Cardiac muscle cell (in vitro differentiated cells and primary cell): ENCODE results near the gene TBX4. TPM values are rescaled to one million over a fixed set of nuclear protein-coding genes. Genes with fewer than 3 reads are reported as not detected.

Source experiments
- DNase-seq, 2 donors: peaks; one replicate each; pipeline versions ENCODE4 v3.0.0 to v3.0.0-alpha.2; 2010 to 2017; ENCODE audit warnings: low read depth in 1 of 2, low spot score in 1 of 2
- H3K27ac ChIP-seq: fragments of 200-600 bp; sonication (generic); 2 replicates; pipeline ENCODE4 v1.5.1; 2016
- H3K27me3 ChIP-seq: fragments of 200-600 bp; sonication (generic); 2 replicates; pipeline ENCODE4 v1.6.0; 2016; ENCODE audit warnings: control low read depth
- H3K36me3 ChIP-seq: fragments of 200-600 bp; sonication (generic); 2 replicates; pipeline ENCODE4 v1.5.1; 2016; ENCODE audit warnings: control low read depth
- H3K4me1 ChIP-seq: fragments of 200-600 bp; sonication (generic); 2 replicates; pipeline ENCODE4 v1.8.1; 2017; ENCODE audit warnings: low read depth, mild to moderate bottlenecking, mixed run types
- H3K4me3 ChIP-seq: fragments of 200-600 bp; sonication (generic); 2 replicates; pipeline ENCODE4 v1.5.1; 2016; ENCODE audit warnings: mild to moderate bottlenecking
- H3K9me3 ChIP-seq: fragments of 200-600 bp; sonication (generic); 2 replicates; pipeline ENCODE4 v1.5.1; 2017; ENCODE audit warnings: low read depth, mild to moderate bottlenecking, control low read depth
- CTCF ChIP-seq: IDR thresholded peaks from 2 replicates; pipeline ENCODE4 v1.5.1; 2012; ENCODE audit warnings: low read depth, mild to moderate bottlenecking, low read length
- polyA plus RNA-seq: library from polyadenylated mRNA; unstranded; fragments of >200 nt; fragmentation: Nextera tagmentation; extraction: Ambion mirVana; gene quantifications from 2 replicates; pipeline ENCODE4 v1.2.1, GENCODE V29; 2016
- total RNA-seq: library from RNA; depleted of rRNA; stranded (reverse); fragments of >200 nt; gene quantifications from 2 replicates; pipeline ENCODE4 v1.2.3, GENCODE V29; 2016

Gene TBX4
- total and polyA plus RNA-seq, 2 experiments from 2014 or later = 0.54 to 1.6 TPM

GRCh38 chr17:61404913-61405685 is 47.1 kb upstream of the TBX4 start:
- no peak for TF ChIP-seq CTCF
- peak in 1 of 2 donors; percentile 51 for DNase-seq
- Histone ChIP-seq H3K27ac (peak overlapping the region; percentile 67), H3K4me3 (peak overlapping the region; percentile 63), H3K4me1 (peaks cover 47% of the 10 kb centered on the region), H3K9me3 (no peaks in the 10 kb centered on the region), H3K36me3 (peaks cover 29% of the 10 kb centered on the region), H3K27me3 (peaks cover 70% of the 10 kb centered on the region)

GRCh38 chr17:61405686-61406536 is 46.3 kb upstream of the TBX4 start:
- DNase-seq = peak in 1 of 2 donors; percentile 40
- peaks cover 69% of the 10 kb centered on the region for H3K27me3 ChIP-seq
- peaks cover 51% of the 10 kb centered on the region for H3K4me1 ChIP-seq
- H3K36me3 ChIP-seq = peaks cover 29% of the 10 kb centered on the region
- H3K27ac ChIP-seq = peak overlapping the region; percentile 67
- H3K9me3 ChIP-seq = no peaks in the 10 kb centered on the region
- TF ChIP-seq CTCF = no peak
- peak overlapping the region; percentile 63 for H3K4me3 ChIP-seq

- Histone ChIP-seq H3K27ac (peak overlapping the region; percentile 67), H3K4me1 (peaks cover 51% of the 10 kb centered on the region), H3K9me3 (no peaks in the 10 kb centered on the region), H3K27me3 (peaks cover 68% of the 10 kb centered on the region), H3K4me3 (peak overlapping the region; percentile 63), H3K36me3 (peaks cover 29% of the 10 kb centered on the region)
- DNase-seq = no peak
- no peak for TF ChIP-seq CTCF
These were observed 45.7 kb upstream of the TBX4 start for GRCh38 chr17:61406537-61406845.

- peaks cover 61% of the 10 kb centered on the region for H3K27me3 ChIP-seq
- peaks cover 51% of the 10 kb centered on the region for H3K4me1 ChIP-seq
- peak in 1 of 2 donors; percentile 65 for DNase-seq
- no peaks in the 10 kb centered on the region for H3K9me3 ChIP-seq
- no peak overlapping the region for H3K4me3 ChIP-seq
- peak overlapping the region; percentile 73 for H3K27ac ChIP-seq
- TF ChIP-seq CTCF = no peak
- H3K36me3 ChIP-seq = peaks cover 29% of the 10 kb centered on the region
These were observed 45.0 kb upstream of the TBX4 start for GRCh38 chr17:61406971-61407911.
